Measurements from ENCODE around the gene MGAT4B.

MGAT4B gene

GRCh38 chr5:179773686-179774040 is 33.0 kb downstream of the MGAT4B start:
- in situ Hi-C loops (cut with MboI; ENCODE audit: low sequenced_read_pairs), result no loop called here

- in situ Hi-C loops (cut with MboI; ENCODE audit: low sequenced_read_pairs), result no loop called here
Observed at GRCh38 chr5:179772351-179772750, 34.3 kb downstream of the MGAT4B start.

- in situ Hi-C loops (cut with MboI; ENCODE audit: low sequenced_read_pairs), result no loop called here
Observed at GRCh38 chr5:179771311-179771895, 35.3 kb downstream of the MGAT4B start.

GRCh38 chr5:179769796-179770195 is 36.9 kb downstream of the MGAT4B start:
- in situ Hi-C loops (cut with MboI; ENCODE audit: low sequenced_read_pairs), result no loop called here

GRCh38 chr5:179769271-179769670 is 37.4 kb downstream of the MGAT4B start:
- in situ Hi-C loops (cut with MboI; ENCODE audit: low sequenced_read_pairs), result no loop called here

GRCh38 chr5:179768326-179769085 is 38.2 kb downstream of the MGAT4B start:
- in situ Hi-C loops (cut with MboI; ENCODE audit: low sequenced_read_pairs), result no loop called here

GRCh38 chr5:179767496-179768100 is 39.1 kb downstream of the MGAT4B start:
- in situ Hi-C loops (cut with MboI; ENCODE audit: low sequenced_read_pairs), result no loop called here

- in situ Hi-C loops (cut with MboI; ENCODE audit: low sequenced_read_pairs), result no loop called here
Observed at GRCh38 chr5:179766726-179767455, 39.8 kb downstream of the MGAT4B start.

GRCh38 chr5:179766021-179766725 is 40.5 kb downstream of the MGAT4B start:
- in situ Hi-C loops (cut with MboI; ENCODE audit: low sequenced_read_pairs), result no loop called here

- in situ Hi-C loops (cut with MboI; ENCODE audit: low sequenced_read_pairs), result no loop called here
Observed at GRCh38 chr5:179765400-179765799, 41.3 kb downstream of the MGAT4B start.

GRCh38 chr5:179764056-179764455 is 42.6 kb downstream of the MGAT4B start:
- in situ Hi-C loops (cut with MboI; ENCODE audit: low sequenced_read_pairs), result no loop called here

- in situ Hi-C loops (cut with MboI; ENCODE audit: low sequenced_read_pairs), result no loop called here
Observed at GRCh38 chr5:179763215-179763945, 43.3 kb downstream of the MGAT4B start.

- in situ Hi-C loops (cut with MboI; ENCODE audit: low sequenced_read_pairs), result no loop called here
Observed at GRCh38 chr5:179762781-179763176, 43.9 kb downstream of the MGAT4B start.

- in situ Hi-C loops (cut with MboI; ENCODE audit: low sequenced_read_pairs), result no loop called here
Observed at GRCh38 chr5:179762079-179762780, 44.4 kb downstream of the MGAT4B start.

- in situ Hi-C loops (cut with MboI; ENCODE audit: low sequenced_read_pairs), result no loop called here
Observed at GRCh38 chr5:179759581-179760551, 46.8 kb downstream of the MGAT4B start.

GRCh38 chr5:179758955-179759354 is 47.7 kb downstream of the MGAT4B start:
- in situ Hi-C loops (cut with MboI; ENCODE audit: low sequenced_read_pairs), result no loop called here

GRCh38 chr5:179755022-179755421 is 51.6 kb downstream of the MGAT4B start:
- in situ Hi-C loops (cut with MboI; ENCODE audit: low sequenced_read_pairs), result no loop called here

GRCh38 chr5:179753971-179754370 is 52.7 kb downstream of the MGAT4B start:
- in situ Hi-C loops (cut with MboI; ENCODE audit: low sequenced_read_pairs), result no loop called here

Data from hTERT RPE-1 (cell line).